Measurements from ENCODE around the gene SNRNP70.

The SNRNP70 gene

GRCh38 chr19:49135686-49136085 lies 50.4 kb downstream of the SNRNP70 start:
- H3K9me3 ChIP-seq (ENCODE audit: control insufficient read depth, low read length) = no peaks in the 10 kb centered on the region
- no peaks in the 10 kb centered on the region for H3K4me1 ChIP-seq
- no peak overlapping the region for H3K27ac ChIP-seq
- H3K4me3 ChIP-seq (ENCODE audit: low read depth, low read length) = no peak overlapping the region
- no peaks in the 10 kb centered on the region for H3K36me3 ChIP-seq (ENCODE audit: control insufficient read depth, insufficient read depth, low read length)
- no peak overlapping the region for H3K4me2 ChIP-seq (ENCODE audit: low read length)
- H2AFZ ChIP-seq = no peak overlapping the region
- H3K27me3 ChIP-seq (ENCODE audit: control insufficient read depth, insufficient read depth, low read length) = no peaks in the 10 kb centered on the region
- TF ChIP-seq, protein P1, sequence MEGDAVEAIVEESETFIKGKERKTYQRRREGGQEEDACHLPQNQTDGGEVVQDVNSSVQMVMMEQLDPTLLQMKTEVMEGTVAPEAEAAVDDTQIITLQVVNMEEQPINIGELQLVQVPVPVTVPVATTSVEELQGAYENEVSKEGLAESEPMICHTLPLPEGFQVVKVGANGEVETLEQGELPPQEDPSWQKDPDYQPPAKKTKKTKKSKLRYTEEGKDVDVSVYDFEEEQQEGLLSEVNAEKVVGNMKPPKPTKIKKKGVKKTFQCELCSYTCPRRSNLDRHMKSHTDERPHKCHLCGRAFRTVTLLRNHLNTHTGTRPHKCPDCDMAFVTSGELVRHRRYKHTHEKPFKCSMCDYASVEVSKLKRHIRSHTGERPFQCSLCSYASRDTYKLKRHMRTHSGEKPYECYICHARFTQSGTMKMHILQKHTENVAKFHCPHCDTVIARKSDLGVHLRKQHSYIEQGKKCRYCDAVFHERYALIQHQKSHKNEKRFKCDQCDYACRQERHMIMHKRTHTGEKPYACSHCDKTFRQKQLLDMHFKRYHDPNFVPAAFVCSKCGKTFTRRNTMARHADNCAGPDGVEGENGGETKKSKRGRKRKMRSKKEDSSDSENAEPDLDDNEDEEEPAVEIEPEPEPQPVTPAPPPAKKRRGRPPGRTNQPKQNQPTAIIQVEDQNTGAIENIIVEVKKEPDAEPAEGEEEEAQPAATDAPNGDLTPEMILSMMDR (IDR thresholded peaks at IDR 0.05) = no peak
- no peaks in the 10 kb centered on the region for H3K79me2 ChIP-seq
- no peak overlapping the region for H3K9ac ChIP-seq

DNA sequence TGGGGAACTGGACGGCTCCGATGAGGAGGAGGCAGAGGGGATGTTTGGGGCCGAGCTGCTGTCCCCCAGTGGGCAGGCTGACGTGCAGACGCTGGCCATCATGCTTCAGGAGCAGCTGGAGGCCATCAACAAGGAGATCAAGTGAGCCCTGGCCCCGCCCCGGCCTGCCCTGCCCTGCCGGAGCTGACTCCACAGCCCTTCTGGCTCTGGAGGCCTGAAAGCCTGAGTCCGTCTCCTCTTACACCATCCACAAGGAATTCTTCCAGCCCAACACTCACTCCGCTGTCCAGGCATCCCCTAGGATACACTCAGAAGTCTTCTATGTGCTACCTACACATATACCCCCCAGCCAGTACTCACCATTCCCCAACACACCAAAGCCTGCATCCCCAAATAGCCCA lies 51.5 kb downstream of the SNRNP70 start:
- no peaks in the 10 kb centered on the region for H3K36me3 ChIP-seq (ENCODE audit: control insufficient read depth, insufficient read depth, low read length)
- H3K27ac ChIP-seq = no peak overlapping the region
- H3K4me3 ChIP-seq (ENCODE audit: low read depth, low read length) = no peak overlapping the region
- H2AFZ ChIP-seq = no peak overlapping the region
- no peaks in the 10 kb centered on the region for H3K27me3 ChIP-seq (ENCODE audit: control insufficient read depth, insufficient read depth, low read length)
- no peak overlapping the region for H3K9ac ChIP-seq
- TF ChIP-seq, protein P1 (IDR thresholded peaks at IDR 0.05) = no peak
- no peaks in the 10 kb centered on the region for H3K79me2 ChIP-seq
- no peaks in the 10 kb centered on the region for H3K4me1 ChIP-seq
- H3K4me2 ChIP-seq (ENCODE audit: low read length) = no peak overlapping the region
- H3K9me3 ChIP-seq (ENCODE audit: control insufficient read depth, low read length) = no peaks in the 10 kb centered on the region

- no peak overlapping the region for H3K4me3 ChIP-seq (ENCODE audit: low read depth, low read length)
- no peaks in the 10 kb centered on the region for H3K4me1 ChIP-seq
- no peak overlapping the region for H2AFZ ChIP-seq
- H3K9me3 ChIP-seq (ENCODE audit: control insufficient read depth, low read length) = no peaks in the 10 kb centered on the region
- no peak overlapping the region for H3K27ac ChIP-seq
- H3K36me3 ChIP-seq (ENCODE audit: control insufficient read depth, insufficient read depth, low read length) = no peaks in the 10 kb centered on the region
- TF ChIP-seq, protein P1 (IDR thresholded peaks at IDR 0.05) = no peak
- H3K9ac ChIP-seq = no peak overlapping the region
- H3K4me2 ChIP-seq (ENCODE audit: low read length) = no peak overlapping the region
- no peaks in the 10 kb centered on the region for H3K79me2 ChIP-seq
- no peaks in the 10 kb centered on the region for H3K27me3 ChIP-seq (ENCODE audit: control insufficient read depth, insufficient read depth, low read length)
Observed at GRCh38 chr19:49140951-49141350, 55.7 kb downstream of the SNRNP70 start.

DNA sequence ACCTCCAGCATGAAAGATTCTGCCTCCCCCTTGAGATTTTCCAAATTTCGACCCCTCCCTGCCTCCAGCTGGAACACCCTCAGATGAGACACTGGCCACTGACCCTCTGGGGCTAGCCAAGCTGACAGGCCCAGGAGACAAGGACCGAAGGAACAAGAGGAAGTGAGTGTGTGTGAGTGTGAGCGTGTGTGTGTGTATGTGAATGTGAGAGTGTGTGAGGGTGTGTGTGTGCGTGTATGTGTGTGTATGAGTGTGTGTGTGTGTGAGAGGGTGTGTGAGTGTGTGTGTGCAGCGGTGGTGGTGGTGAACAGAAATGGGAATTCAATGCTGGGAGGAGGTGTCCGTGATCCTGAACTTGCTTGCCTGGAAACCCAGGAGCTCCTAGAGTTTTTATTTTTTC lies 56.1 kb downstream of the SNRNP70 start:
- no peaks in the 10 kb centered on the region for H3K27me3 ChIP-seq (ENCODE audit: control insufficient read depth, insufficient read depth, low read length)
- H3K4me2 ChIP-seq (ENCODE audit: low read length) = no peak overlapping the region
- H3K9me3 ChIP-seq (ENCODE audit: control insufficient read depth, low read length) = no peaks in the 10 kb centered on the region

GRCh38 chr19:49142866-49143335 lies 57.6 kb downstream of the SNRNP70 start:
- Histone ChIP-seq H2AFZ (peak overlapping the region; percentile 70), H3K27ac (no peak overlapping the region), H3K9ac (no peak overlapping the region), H3K4me1 (peaks cover 3% of the 10 kb centered on the region), H3K27me3 (ENCODE audit: control insufficient read depth, insufficient read depth, low read length) (no peaks in the 10 kb centered on the region), H3K4me3 (ENCODE audit: low read depth, low read length) (peak overlapping the region; percentile 95), H3K36me3 (ENCODE audit: control insufficient read depth, insufficient read depth, low read length) (no peaks in the 10 kb centered on the region), H3K4me2 (ENCODE audit: low read length) (peak overlapping the region; percentile 99), H3K79me2 (no peaks in the 10 kb centered on the region), H3K9me3 (ENCODE audit: control insufficient read depth, low read length) (no peaks in the 10 kb centered on the region)
- TF ChIP-seq, protein P1 (IDR thresholded peaks at IDR 0.05) = no peak

More for the DNA sequence above, 56.1 kb downstream of the SNRNP70 start:
- H2AFZ ChIP-seq = no peak overlapping the region
- peaks cover 3% of the 10 kb centered on the region for H3K4me1 ChIP-seq
- no peak overlapping the region for H3K9ac ChIP-seq
- no peaks in the 10 kb centered on the region for H3K36me3 ChIP-seq (ENCODE audit: control insufficient read depth, insufficient read depth, low read length)
- no peak overlapping the region for H3K4me3 ChIP-seq (ENCODE audit: low read depth, low read length)
- H3K27ac ChIP-seq = no peak overlapping the region
- no peaks in the 10 kb centered on the region for H3K79me2 ChIP-seq
- TF ChIP-seq, protein P1 (IDR thresholded peaks at IDR 0.05) = no peak

All from parathyroid adenoma (tissue), 2 donors.